Measurements from ENCODE around the gene COQ9.

DNA sequence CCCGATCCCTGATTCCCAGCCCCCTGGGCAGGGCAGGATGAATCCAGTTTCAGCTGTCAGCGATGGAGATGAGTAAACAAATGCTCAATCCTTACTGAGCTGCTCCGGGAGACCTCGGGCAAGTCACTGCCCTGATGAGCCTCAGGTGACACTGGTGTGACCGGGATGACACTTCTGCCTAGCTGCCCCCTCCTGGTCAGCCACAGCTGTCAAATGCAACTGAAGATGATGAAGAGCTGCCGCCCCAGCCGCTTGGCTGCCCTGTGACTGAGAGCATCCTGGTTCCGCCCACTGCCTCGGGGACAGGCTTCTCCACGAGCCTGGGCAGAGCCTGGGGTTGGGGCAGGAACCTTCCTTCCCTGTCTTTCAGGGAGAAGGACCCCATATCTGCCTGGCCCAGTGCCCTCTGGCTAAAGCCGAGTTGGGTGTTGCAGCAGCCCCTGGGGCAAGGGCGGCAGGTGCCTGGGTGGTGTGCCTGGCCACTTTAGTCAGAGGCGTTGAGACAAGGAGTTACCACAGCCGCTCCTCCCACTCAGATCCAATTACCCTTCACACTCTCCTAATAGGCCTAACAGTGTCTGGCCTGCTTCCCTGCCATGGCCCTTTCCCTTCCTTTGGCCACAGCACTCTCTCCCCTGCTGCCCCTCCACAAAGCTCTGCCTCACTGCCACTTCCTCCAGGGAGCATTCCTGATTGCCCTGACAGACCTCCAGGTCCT lies 37.2 kb upstream of the COQ9 start:
- no peak for TF ChIP-seq POLR2AphosphoS5 (IDR thresholded peaks at IDR 0.05; ENCODE audit: low read depth, low read length)
- TF ChIP-seq TAF1 (IDR thresholded peaks at IDR 0.05; ENCODE audit: borderline replicate concordance, low read depth, low read length) = no peak
- TF ChIP-seq POLR2A (IDR thresholded peaks at IDR 0.05; ENCODE audit: low read depth, low read length) = no peak
